Lung (tissue), 12 donors: ENCODE data around the gene GRIK3. TPM values are rescaled to one million over a fixed set of nuclear protein-coding genes. Genes with fewer than 3 reads are reported as not detected.

Source experiments
- ATAC-seq: fragments of 200-7000 bp; cut with Tn5 transposase; one replicate; pipeline ENCODE4 v1.9.1; 2020; ENCODE audit warnings: moderate number of reproducible peaks; ENCODE audit not compliant: insufficient read depth, low FRiP score
- DNase-seq, 3 donors: peaks; one replicate each; pipeline ENCODE4 v3.0.0-alpha.2; 2013 to 2017
- H3K27ac ChIP-seq, 2 donors: one replicate each; pipeline ENCODE4 v1.5.1; 2013; ENCODE audit warnings: mild to moderate bottlenecking in 2 of 2, moderate library complexity in 2 of 2, control low read depth in 1 of 2, inconsistent platforms in 1 of 2, low read depth in 1 of 2, low read length in 1 of 2
- H3K27me3 ChIP-seq, 3 donors: one replicate each; pipeline ENCODE4 v1.5.1; 2013; ENCODE audit warnings: low read length in 2 of 3; ENCODE audit not compliant: control insufficient read depth in 3 of 3, insufficient read depth in 3 of 3
- H3K36me3 ChIP-seq, 4 donors: one replicate each; pipeline ENCODE4 v1.5.1; 2013; ENCODE audit warnings: low read length in 4 of 4, mild to moderate bottlenecking in 1 of 4, moderate library complexity in 1 of 4; ENCODE audit not compliant: control insufficient read depth in 4 of 4, insufficient read depth in 4 of 4
- H3K4me1 ChIP-seq, 5 donors: one replicate each; pipeline ENCODE4 v1.5.1; 2013; ENCODE audit warnings: low read length in 5 of 5, mild to moderate bottlenecking in 2 of 5, moderate library complexity in 1 of 5; ENCODE audit not compliant: control insufficient read depth in 5 of 5, insufficient read depth in 5 of 5
- H3K4me3 ChIP-seq: one replicate; pipeline ENCODE4 v1.5.1; 2013; ENCODE audit warnings: mild to moderate bottlenecking, control low read depth, moderate library complexity
- H3K9ac ChIP-seq, 2 donors: one replicate each; pipeline ENCODE4 v1.5.1; 2013; ENCODE audit warnings: low read length in 2 of 2, control low read depth in 1 of 2; ENCODE audit not compliant: insufficient read depth in 1 of 2
- H3K9me3 ChIP-seq, 4 donors: one replicate each; pipeline ENCODE4 v1.5.1; 2013; ENCODE audit warnings: low read length in 3 of 4, mild to moderate bottlenecking in 1 of 4, moderate library complexity in 1 of 4; ENCODE audit not compliant: control insufficient read depth in 4 of 4, insufficient read depth in 3 of 4
- WGBS, 2 donors: extraction: QIAGEN DNeasy Blood & Tissue Kit; methylation state at CpG; one replicate each; pipeline ENCODE4 v1.1.7; 2013; 5-methylcytosine and 5-hydroxymethylcytosine counted together
- polyA plus RNA-seq, 2 donors: library from polyadenylated mRNA; stranded (reverse); fragments of 200-250 nt; gene quantifications; one replicate each; pipeline ENCODE4 v1.2.1, GENCODE V29; 2013
- total RNA-seq, 2 donors: library from RNA; depleted of rRNA in 1 of 2; stranded (reverse); fragments of >200 nt in 1 of 2; gene quantifications; one replicate each; pipeline ENCODE4 v1.2.1, GENCODE V29; 2014 to 2021
- TF ChIP-seq, protein P1 (sequence below): IDR thresholded peaks from 2 replicates; pipeline ENCODE4 v1.5.1; 2012; ENCODE audit warnings: mild to moderate bottlenecking; ENCODE audit errors: control extremely low read depth, extremely low read depth
- donor health status: control.
- donor health status: control.
- donor health status: Bipolar disorder and iron deficiency.
- donor health status: healthy.
- donor health status: DM: yes; HTN: yes; CAD: no.

GRIK3 gene
- total and polyA plus RNA-seq, 4 donors: 0.01 to 0.40 (median 0.07) TPM

DNA sequence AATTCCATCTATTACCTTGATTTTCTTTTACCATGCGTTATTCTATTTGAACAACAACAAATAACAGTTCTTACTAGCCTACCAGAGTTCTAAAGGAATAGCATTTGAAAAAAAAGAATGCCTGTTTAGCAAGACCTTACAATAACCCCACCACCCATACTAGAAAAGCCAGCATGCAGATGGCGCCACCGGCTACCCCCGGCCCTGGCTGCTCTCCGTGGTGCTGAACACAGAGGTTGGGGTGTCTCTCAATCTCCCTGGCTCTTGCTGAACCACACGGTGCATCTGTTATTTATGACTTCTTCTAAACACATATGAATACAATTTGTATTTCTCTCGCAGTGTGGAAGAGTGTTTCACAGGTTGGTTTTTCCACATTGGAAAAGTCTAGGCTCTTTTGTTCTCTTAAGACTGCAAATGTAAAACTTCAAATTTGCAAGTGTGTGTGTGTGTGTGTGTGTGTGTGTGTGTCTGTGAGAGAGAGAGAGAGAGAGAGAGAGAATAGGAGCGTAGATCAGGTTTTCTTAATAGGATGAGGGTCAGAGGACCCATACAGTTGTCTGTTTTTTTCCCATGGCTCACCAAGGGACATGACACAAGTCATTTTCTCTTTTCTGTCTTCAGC, 13.6 kb downstream of the GRIK3 start:
- H3K27me3 ChIP-seq: peaks cover 0 to 8% (median 4%) of the 10 kb centered on the region in 3 donors
- no peaks in the 10 kb centered on the region for H3K4me1 ChIP-seq
- no peaks in the 10 kb centered on the region for H3K36me3 ChIP-seq
- no peak overlapping the region for H3K9ac ChIP-seq
- peak; percentile 31 to 59 (median 39) for DNase-seq
- no peak overlapping the region for H3K27ac ChIP-seq
- no peak for ATAC-seq
- 10 to 13% methylated on average over 8 of the region's 8 CpGs for WGBS, 2 donors
- TF ChIP-seq, protein P1, sequence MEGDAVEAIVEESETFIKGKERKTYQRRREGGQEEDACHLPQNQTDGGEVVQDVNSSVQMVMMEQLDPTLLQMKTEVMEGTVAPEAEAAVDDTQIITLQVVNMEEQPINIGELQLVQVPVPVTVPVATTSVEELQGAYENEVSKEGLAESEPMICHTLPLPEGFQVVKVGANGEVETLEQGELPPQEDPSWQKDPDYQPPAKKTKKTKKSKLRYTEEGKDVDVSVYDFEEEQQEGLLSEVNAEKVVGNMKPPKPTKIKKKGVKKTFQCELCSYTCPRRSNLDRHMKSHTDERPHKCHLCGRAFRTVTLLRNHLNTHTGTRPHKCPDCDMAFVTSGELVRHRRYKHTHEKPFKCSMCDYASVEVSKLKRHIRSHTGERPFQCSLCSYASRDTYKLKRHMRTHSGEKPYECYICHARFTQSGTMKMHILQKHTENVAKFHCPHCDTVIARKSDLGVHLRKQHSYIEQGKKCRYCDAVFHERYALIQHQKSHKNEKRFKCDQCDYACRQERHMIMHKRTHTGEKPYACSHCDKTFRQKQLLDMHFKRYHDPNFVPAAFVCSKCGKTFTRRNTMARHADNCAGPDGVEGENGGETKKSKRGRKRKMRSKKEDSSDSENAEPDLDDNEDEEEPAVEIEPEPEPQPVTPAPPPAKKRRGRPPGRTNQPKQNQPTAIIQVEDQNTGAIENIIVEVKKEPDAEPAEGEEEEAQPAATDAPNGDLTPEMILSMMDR: no peak
- H3K4me3 ChIP-seq: no peak overlapping the region
- peaks cover 0 to 7% (median 0%) of the 10 kb centered on the region in 4 donors for H3K9me3 ChIP-seq

DNA sequence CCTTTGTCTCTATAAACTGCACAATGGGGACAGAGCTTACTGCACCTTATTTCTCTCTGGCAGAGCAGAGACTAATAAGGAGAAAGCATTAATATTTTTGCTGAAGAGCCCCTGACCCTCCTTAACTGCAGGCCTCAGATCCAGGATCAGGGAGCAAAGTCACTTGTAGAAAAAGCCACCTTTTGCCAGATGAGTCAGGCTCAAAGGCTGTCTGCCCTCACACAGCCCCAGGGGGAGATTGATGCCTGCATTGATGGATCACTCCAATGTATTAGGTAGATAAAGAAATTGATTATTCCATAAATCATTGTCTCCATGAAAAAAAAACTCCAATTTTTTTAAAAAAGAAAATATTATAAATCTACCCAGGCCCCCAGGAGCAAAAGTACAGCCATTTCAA, 15.8 kb downstream of the GRIK3 start:
- peaks cover 0 to 8% (median 4%) of the 10 kb centered on the region in 3 donors for H3K27me3 ChIP-seq

DNA sequence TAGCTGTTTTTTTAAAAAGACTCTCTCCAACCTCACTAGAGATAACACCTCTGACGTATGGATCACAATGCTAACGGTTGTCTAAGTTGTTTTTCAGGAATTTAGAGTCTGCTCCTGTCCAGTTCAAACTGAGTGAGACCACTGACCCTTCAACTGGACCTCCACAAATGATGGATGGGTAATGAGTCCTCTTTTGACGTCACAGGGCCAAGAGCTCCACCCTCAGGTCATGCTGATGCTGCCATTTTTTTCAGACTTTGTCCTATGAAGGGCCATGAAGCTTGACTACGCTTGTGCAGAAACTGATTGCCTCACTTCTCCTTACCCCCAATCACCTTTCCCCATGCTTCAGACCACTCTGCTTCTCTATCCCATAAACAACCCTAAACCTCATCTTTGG, 16.6 kb downstream of the GRIK3 start:
- 45 to 63% methylated on average over 4 of the region's 4 CpGs for WGBS, 2 donors
- TF ChIP-seq, protein P1: no peak
- ATAC-seq (no peak), DNase-seq (no peak)
- Histone ChIP-seq H3K36me3 (no peaks in the 10 kb centered on the region), H3K27ac (no peak overlapping the region), H3K9ac (no peak overlapping the region), H3K27me3 (peaks cover 0 to 8% (median 4%) of the 10 kb centered on the region in 3 donors), H3K9me3 (peaks cover 0 to 9% (median 0%) of the 10 kb centered on the region in 4 donors), H3K4me1 (no peaks in the 10 kb centered on the region), H3K4me3 (no peak overlapping the region)

More for the DNA sequence above, 15.8 kb downstream of the GRIK3 start:
- Histone ChIP-seq H3K27ac (no peak overlapping the region), H3K36me3 (no peaks in the 10 kb centered on the region), H3K4me1 (no peaks in the 10 kb centered on the region), H3K9ac (no peak overlapping the region), H3K9me3 (peaks cover 0 to 7% (median 0%) of the 10 kb centered on the region in 4 donors), H3K4me3 (no peak overlapping the region)
- DNase-seq: no peak
- TF ChIP-seq, protein P1: no peak
- ATAC-seq: no peak

DNA sequence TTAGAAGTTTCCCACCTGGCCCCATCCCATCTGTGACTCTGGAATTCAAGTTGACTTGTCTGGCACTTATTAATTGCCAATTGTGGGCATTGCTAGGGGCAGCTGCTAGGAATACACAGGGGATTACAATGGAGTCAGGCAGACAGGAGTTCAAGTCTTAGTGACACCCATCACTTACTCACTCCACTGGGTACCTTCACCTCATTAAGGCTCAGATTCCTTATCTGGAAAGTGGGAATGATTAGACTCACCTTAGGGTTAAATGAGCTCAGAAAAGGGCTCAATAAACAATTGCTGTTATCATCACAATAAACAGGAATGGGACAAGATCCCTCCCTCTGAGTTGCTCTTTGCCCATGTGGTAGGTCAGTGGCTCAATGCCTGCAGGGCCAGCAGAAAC, 18.2 kb downstream of the GRIK3 start:
- Histone ChIP-seq H3K4me3 (no peak overlapping the region), H3K27ac (no peak overlapping the region), H3K27me3 (peaks cover 0 to 4% (median 0%) of the 10 kb centered on the region in 3 donors), H3K9me3 (peaks cover 0 to 9% (median 0%) of the 10 kb centered on the region in 4 donors), H3K36me3 (no peaks in the 10 kb centered on the region), H3K4me1 (peaks cover 0 to 9% (median 0%) of the 10 kb centered on the region in 5 donors), H3K9ac (no peak overlapping the region)
- no peak for ATAC-seq
- no peak for DNase-seq
- TF ChIP-seq, protein P1: no peak
